HG03521 (cell line): ENCODE measurements around the gene DRC1.

Experiments
- ATAC-seq: cut with Tn5 transposase; IDR thresholded peaks from one replicate; pipeline ENCODE4 v1.9.1; 2021; ENCODE audit warnings: mild to moderate bottlenecking, moderate library complexity; ENCODE audit not compliant: unreplicated experiment

The DRC1 gene

DNA sequence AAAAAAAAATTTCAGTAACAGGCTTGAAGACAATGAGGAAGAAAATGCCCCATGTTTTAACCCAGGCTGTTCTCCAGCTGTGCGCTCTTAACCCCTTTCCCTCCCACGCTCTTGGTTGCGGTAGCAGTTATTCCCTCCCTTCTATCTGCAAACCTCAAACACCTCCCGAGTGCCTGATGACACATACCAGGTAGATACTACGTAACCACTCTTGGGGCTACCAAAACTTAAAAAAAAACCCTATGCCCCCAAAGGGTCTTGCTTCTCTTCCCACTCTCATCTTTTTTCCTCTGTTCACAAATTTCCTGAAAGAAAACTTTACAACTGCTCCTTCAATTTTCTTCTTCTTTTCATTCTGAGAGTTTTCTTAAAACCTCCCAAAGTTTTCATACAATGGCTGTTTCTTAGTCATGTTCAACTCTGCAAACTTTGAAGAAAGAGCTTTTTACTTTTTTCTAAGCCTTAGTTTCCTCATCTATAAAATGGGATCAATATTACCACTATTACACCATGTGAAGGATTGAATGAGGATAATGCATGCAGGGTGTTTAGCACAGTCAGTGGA, 4.9 kb upstream of the DRC1 start:
- ATAC-seq: no peak

- ATAC-seq: no peak
Measured at GRCh38 chr2:26399771-26400376, 1.8 kb upstream of the DRC1 start.

- no peak for ATAC-seq
Measured at GRCh38 chr2:26400723-26401122, 997 bp upstream of the DRC1 start.

DNA sequence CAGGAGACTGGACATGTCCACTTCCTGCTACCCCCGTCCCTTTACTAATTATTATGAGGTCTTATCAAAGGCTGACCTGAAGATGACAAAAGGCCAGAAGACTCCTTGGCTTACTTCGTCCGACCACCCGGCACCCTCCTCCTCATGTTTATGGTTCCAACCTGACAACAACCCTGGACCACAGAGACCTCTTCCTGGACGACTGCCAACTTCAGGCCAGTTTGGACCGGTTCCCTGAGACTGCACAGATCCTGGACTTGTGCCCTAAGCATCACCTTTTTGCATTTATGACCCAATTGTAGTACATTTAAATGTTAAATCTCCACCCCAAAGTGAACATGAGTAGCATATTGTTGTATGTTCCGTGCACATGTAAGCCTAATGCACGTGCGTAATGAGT, 5.8 kb downstream of the DRC1 start:
- no peak for ATAC-seq

DNA sequence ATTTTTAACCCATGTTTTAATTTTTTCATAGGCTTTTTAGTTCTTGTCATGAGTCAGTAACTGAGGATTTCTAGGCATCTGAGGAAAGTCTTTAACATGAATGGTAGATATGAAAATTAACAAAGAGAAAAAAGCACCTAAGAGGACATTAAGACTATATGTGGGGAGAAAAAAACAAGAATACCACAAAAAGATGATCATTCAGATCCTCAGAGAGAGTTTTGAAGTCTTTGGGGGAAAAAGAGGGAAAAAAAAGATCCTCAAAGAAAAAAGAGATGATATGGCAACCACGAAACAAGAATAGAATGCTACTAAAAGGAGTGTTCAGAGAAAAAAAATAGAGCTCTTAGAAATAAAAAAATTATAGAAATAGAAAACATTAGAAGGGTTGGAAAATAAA, 8.1 kb downstream of the DRC1 start:
- no peak for ATAC-seq

GRCh38 chr2:26410764-26411243, 9.1 kb downstream of the DRC1 start:
- ATAC-seq: no peak

GRCh38 chr2:26411419-26411818, 9.7 kb downstream of the DRC1 start:
- no peak for ATAC-seq

GRCh38 chr2:26412091-26412673, 10.5 kb downstream of the DRC1 start:
- no peak for ATAC-seq

- no peak for ATAC-seq
Measured at GRCh38 chr2:26414311-26414710, 12.6 kb downstream of the DRC1 start.

GRCh38 chr2:26421961-26422360, 20.2 kb downstream of the DRC1 start:
- ATAC-seq: no peak

- ATAC-seq: no peak
Measured at GRCh38 chr2:26422947-26423629, 21.4 kb downstream of the DRC1 start.

GRCh38 chr2:26423750-26424149, 22.0 kb downstream of the DRC1 start:
- ATAC-seq: no peak

GRCh38 chr2:26424221-26424620, 22.5 kb downstream of the DRC1 start:
- ATAC-seq: no peak

GRCh38 chr2:26428846-26429245, 27.1 kb downstream of the DRC1 start:
- ATAC-seq: no peak

GRCh38 chr2:26429779-26430578, 28.3 kb downstream of the DRC1 start:
- ATAC-seq: no peak

DNA sequence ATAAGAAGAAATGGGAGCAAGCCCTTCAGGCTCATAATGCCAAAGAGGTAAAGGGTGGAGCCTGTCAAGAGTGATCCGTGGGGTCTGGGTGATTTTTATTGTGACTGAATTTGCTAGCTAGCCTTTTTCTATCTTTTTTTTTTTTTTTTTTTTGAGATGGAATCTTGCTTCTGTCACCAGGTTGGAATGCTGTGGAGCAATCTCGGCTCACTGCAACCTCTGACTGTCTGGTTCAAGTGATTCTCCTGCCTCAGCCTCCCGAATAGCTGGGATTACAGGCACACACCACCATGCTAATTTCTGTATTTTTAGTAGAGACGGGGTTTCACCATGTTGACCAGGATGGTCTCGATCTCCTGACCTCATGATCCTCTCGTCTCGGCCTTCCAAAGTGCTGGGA, 29.1 kb downstream of the DRC1 start:
- ATAC-seq: no peak

GRCh38 chr2:26432363-26432762, 30.6 kb downstream of the DRC1 start:
- no peak for ATAC-seq

DNA sequence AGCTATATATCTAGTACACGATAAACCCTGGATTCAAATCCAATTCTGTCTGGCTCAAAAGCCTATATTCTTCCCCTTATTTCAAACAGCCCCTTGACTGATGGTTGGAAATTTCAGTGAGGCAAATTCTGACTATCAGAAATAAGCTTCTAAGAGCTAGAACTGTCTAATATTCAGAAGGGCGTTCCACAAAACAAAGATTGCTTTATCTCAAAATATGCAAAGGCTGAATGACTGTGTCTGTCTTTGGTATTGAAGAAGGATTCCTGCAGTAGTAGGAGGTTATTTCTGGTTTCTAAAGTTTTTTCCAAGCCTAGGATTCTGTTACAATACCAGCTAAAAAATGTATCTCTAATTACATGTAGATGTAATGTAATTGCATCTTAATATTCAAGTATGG, 31.1 kb downstream of the DRC1 start:
- ATAC-seq: no peak

DNA sequence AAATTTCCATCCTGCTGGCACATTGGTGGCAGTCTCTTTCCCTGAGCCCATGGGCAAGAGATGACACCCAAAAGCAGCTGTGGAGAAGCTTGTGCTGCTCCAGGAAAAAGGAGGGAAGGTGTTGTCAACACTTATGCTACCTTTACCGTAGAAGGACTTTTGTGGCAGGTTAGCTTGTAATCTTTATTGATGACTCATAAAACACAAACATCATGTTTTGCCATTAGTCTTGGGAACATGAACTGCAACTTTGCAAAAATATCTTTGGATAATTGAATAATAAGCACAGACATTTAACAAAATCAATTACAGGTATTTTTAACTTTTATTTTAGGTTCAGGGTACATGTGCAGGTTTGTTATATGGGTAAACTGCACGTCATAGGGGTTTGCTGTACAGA, 33.4 kb downstream of the DRC1 start:
- ATAC-seq: no peak

- no peak for ATAC-seq
Measured at GRCh38 chr2:26438526-26438925, 36.8 kb downstream of the DRC1 start.

GRCh38 chr2:26438926-26439325, 37.2 kb downstream of the DRC1 start:
- ATAC-seq: no peak
